GM15510 (cell line): Measurements from ENCODE around the gene YLPM1.
A peak's percentile ranks its signal among the peaks of the same experiment; 100 is the strongest.

Experiments used
- POLR2A ChIP-seq: IDR thresholded peaks from 3 replicates; pipeline ENCODE4 v1.6.1; 2011; ENCODE audit warnings: borderline replicate concordance; ENCODE audit not compliant: insufficient read length; ENCODE audit errors: extremely low read depth

YLPM1 gene, protein sequence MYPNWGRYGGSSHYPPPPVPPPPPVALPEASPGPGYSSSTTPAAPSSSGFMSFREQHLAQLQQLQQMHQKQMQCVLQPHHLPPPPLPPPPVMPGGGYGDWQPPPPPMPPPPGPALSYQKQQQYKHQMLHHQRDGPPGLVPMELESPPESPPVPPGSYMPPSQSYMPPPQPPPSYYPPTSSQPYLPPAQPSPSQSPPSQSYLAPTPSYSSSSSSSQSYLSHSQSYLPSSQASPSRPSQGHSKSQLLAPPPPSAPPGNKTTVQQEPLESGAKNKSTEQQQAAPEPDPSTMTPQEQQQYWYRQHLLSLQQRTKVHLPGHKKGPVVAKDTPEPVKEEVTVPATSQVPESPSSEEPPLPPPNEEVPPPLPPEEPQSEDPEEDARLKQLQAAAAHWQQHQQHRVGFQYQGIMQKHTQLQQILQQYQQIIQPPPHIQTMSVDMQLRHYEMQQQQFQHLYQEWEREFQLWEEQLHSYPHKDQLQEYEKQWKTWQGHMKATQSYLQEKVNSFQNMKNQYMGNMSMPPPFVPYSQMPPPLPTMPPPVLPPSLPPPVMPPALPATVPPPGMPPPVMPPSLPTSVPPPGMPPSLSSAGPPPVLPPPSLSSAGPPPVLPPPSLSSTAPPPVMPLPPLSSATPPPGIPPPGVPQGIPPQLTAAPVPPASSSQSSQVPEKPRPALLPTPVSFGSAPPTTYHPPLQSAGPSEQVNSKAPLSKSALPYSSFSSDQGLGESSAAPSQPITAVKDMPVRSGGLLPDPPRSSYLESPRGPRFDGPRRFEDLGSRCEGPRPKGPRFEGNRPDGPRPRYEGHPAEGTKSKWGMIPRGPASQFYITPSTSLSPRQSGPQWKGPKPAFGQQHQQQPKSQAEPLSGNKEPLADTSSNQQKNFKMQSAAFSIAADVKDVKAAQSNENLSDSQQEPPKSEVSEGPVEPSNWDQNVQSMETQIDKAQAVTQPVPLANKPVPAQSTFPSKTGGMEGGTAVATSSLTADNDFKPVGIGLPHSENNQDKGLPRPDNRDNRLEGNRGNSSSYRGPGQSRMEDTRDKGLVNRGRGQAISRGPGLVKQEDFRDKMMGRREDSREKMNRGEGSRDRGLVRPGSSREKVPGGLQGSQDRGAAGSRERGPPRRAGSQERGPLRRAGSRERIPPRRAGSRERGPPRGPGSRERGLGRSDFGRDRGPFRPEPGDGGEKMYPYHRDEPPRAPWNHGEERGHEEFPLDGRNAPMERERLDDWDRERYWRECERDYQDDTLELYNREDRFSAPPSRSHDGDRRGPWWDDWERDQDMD (N-terminal part only)

DNA sequence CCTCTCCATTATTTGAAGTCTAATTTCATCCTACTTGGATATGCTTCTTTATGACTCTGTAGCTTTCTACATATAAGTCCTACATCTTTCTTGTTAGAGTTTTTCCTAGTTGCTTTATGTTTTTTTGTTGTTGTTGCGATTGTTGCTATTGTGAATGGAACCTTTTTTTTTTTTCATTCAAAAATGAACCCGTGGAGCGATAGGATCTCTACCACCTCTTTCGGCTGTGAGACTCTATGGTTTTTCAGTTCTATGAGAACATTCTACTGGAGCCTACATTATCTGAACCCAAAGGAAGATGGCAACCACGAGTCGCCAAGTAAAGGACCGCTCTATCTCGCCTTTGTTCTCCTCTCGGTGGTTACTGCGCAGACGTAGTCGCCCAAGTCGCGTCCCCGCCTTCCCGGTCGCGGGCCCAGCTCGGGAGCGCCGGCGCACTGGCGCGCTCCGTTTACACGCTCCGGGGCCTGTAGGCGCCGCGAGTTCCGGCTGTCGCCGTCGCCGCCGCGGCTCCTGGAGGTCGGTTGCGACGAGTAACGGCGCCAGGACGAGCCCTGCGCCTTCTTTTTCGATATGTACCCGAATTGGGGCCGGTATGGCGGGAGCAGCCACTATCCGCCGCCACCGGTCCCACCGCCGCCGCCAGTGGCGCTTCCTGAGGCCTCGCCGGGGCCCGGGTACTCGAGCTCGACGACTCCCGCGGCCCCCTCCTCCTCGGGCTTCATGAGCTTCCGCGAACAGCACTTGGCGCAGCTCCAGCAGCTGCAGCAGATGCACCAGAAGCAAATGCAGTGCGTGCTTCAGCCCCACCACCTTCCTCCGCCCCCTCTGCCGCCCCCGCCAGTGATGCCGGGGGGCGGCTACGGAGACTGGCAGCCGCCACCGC is at the start of gene YLPM1:
TSS of gene YLPM1 (plus strand) at position 400 of the 886 bp plus-strand sequence. CDS start at position 574, 174 bp downstream.
- peak; percentile 96 for TF ChIP-seq POLR2A

DNA sequence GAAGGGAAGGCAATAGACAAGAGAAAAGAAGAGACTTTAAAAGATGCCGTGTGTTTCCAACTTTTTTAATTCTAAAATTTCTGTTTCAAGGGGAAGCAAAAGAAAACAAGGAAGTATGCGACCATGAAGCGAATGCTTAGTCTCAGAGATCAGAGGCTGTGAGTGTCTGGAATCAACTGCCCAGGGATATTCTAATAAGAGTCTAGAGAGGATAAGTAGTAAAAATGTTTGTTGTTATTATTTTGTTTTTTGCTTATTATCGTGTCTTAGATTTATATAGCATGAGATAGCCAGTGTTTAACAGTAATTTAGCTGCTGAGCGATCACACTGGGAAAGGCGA is 49.8 kb upstream of the YLPM1 start:
- no peak for TF ChIP-seq POLR2A

DNA sequence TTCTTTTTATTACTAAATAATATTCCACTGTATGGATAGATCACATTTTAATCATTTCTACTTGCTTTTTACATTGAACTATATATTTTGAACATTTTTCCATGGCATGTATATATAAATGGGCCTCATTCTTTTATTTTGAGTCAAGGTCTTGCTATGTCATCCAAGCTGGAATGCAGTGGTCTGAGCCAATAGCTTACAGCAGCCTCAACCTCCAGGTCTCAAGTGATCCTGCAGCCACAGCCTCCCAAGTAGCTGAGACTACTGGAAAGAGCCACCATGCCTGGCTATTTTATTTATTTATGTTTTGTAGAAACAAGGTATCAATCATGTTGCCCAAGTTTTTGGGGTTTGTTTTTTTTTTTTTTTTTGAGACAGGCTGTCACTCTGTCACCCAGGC is 42.6 kb upstream of the YLPM1 start:
- TF ChIP-seq POLR2A = no peak

DNA sequence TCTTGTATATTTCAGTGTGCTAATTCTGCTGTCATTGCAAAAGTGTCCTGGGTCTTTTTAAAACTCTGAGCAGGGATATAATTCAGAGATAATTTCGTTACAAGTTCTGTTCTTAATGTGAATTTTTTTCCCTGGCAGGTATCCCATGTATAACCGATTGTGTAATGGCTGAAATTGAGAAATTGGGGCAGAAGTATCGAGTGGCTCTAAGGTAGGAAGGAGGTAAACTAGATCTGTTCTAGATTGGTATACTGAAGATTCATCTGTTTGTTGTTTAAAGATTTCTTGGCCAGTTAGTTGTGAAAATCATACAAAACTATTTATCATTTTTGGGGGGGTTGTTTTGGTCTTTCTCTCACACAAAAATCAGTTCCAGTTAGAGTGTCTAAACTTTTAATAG is 40.0 kb upstream of the YLPM1 start:
- no peak for TF ChIP-seq POLR2A

DNA sequence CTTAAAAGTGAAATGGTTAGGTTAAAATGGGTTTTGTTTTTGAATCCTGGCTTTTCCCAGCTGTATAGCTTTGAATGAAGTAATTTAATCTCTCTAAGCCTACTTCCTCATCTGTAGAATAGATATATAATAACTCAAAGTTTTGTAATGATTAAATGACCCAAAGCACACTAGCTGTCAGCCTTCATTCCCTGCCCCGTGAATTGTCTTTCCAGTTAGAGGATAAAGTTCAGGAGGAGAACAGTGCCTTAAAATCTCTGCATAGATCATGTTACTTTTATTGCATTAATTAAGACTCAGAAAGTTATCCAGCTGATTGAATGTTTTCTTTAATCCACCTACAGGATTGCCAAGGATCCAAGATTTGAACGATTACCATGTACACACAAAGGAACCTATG is 30.7 kb upstream of the YLPM1 start:
- no peak for TF ChIP-seq POLR2A

DNA sequence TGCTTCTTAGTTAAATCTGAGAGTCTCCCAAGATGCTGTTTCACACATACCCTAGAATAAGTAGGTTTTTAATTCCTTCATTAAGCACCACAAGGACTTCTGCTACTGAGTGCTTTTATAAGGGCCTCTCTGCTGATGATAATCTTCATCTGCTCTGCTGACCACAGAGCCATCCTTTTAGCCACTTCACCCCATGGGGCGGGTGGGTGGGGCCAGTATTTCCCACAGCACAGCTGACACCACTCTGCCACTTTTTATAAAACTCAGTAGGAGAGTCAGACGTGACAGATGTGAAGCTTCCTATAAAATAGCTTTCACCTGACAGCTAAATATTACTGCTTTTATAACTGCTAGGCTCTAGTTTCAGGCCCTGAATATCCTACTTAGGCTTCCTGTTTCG is 29.9 kb upstream of the YLPM1 start:
- TF ChIP-seq POLR2A = no peak

DNA sequence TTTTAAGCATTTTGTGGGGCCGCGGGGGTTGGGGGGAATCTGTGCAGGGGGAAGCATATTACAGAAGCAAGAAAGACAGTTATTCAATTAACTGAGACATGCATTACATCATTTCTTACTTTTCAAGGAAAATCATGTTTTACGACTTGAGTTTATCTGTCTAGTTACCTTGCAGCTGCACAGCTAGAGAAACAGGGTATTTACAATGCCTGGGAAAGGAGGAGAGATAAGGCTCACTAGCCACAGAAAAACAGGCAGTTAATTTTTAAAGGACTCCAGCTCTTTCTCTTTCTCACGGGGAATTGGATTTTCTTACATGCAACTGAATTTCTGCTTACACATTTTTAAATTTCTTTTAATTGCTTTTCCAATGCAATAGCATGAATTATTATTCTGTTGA is 28.0 kb upstream of the YLPM1 start:
- no peak for TF ChIP-seq POLR2A

DNA sequence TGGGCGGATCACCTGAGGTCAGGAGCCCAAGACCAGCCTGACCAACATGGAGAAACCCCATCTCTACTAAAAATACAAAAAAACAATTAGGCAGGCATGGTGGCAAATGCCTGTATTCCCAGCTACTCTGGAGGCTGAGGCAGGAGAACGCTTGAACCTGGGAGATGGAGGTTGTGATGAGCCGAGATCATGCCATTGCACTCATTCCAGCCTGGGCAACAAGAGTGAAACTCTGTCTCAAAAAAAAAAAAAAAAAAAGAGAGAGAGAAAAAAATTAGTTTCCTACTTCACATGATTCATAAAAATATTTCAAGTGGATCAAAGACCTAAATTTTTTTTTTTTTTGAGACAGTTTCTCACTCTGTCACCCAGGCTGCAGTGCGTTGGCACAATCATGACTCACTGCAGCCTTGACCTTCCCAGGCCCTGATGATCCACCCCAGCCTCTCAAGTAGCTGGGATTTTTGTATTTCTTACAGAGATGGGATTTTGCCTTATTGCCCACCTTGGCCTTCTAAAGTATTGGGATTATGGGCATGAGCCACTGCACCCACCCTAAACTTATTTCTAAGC is 25.3 kb upstream of the YLPM1 start:
- TF ChIP-seq POLR2A = no peak

DNA sequence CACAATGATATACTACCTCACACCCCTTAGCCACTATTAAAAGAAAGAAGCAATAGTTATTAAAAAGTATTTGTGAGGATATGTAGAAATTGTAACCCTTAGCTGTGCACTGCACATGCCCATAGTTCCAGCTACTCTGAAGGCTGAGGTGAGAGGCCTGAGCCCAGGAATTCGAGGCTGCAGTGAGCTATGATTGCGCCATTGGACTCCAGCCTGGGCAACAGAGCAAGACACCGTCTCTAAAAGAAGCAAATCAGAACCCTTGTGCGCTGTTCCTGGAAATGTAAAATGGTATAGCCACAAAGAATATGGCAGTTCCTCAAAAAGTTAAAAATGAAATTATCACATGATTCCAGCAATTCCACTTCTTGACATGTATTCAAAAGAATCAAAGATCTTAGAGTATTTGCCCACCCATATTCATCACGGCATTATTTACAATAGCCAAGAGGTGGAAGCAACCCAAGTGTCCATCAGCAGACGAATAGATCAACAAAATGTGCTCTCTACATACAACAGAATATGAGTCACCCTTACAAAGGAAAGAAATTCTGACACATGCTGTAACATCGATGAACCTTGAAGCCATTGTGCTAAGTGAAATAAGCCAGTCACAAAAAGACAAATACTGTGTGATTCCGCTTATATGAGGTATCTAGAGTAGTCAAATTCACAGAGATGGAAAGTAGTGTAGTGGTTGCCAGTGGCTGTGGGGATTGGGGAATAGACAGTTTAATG is 23.7 kb upstream of the YLPM1 start:
- no peak for TF ChIP-seq POLR2A

DNA sequence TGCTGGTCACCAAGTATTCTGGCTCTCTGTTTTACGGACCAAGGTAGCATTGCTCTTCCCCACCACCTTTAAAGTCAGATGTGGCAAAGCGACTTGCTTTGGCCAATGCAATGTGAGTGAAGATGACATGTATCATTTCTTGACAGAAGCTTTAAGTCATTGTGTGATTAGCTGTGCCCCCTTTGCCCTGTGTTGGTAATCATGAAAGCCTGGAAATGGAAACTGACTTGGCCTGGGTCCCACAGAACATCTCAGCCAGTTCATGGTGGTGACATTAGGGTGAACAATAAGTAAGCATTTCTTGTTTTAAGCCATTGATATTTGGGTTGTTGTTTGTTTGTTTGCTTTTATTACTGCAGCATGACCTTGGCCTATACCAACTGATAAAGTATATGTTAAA is 15.9 kb upstream of the YLPM1 start:
- no peak for TF ChIP-seq POLR2A

DNA sequence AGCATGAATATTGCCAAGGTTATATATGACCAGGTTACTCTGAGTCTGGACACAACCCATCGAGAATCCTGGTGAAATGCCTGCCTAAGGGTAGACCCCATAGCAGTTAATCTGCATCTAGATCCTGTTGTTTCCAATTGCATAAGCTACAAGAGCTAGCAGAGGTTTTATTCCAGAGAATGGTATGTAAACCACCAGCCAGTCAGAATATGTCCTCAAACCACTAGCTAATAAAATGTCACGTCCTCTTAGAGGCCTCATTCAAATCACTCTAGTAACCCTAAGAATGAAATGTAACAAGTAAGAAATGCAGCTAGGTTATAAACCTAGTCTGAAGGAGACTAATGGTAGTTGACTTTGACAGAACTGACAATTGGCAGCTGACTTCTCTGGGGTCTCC is 9.0 kb upstream of the YLPM1 start:
- TF ChIP-seq POLR2A = no peak

DNA sequence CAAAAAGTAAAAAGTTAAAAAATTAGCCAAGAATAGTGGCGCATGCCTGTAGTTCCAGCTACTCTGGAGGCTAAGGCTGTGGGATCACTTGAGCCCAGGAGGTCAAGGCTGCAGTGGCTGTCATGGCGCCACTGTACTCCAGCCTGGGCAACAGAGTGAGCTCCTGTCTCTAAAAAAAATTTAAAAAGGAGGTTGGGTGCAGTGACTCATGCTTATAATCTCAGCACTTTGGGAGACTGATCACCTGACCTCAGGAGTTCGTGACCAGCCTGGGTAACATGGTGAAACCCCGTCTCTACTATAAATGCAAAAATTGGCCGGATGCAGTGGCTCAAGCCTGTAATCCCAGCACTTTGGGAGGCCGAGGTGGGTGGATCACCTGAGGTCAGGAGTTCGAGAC is 8.2 kb upstream of the YLPM1 start:
- TF ChIP-seq POLR2A = no peak

DNA sequence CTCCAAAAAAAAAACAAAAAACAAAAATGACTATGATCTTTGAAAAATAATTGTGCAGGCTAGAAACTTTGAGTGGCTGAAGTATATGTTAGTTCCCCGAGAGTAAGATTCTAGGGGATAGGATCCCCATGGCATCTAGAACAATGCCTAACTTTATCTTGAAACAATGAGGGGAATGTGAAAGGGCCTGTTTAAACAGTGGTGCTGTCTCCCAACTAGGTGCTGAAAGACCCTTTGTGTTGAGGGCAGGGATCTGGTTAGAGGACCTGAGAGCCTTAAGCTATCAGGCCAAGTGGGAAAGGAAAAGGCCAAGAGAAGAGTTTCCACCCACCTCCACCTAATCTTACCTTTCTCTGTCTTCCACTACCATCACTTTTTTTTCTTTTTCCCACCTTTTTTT is 6.8 kb upstream of the YLPM1 start:
- TF ChIP-seq POLR2A = no peak
